Right lobe of liver (tissue), 4 donors: ENCODE results near the gene NANS.
"Not testable (repeated sequence)": the region's sequence is repeated elsewhere in the genome, so short reads cannot be mapped to it uniquely, and the experiment has no call there.

ENCODE experiments used
- CTCF ChIP-seq, 4 donors: fragments of 200-600 bp in 3 of 4; fragments of 450-650 bp in 1 of 4; IDR thresholded peaks; one replicate each; pipeline versions ENCODE4 v1.5.1 to v1.8.0; 2016 to 2022; ENCODE audit warnings: antibody characterized with exemption in 4 of 4, mild to moderate bottlenecking in 2 of 4
- POLR2A ChIP-seq: fragments of 450-650 bp; IDR thresholded peaks from one replicate; pipeline ENCODE4 v1.6.1; 2017; ENCODE audit warnings: antibody characterized with exemption, mild to moderate bottlenecking
- donor health status: DM: no; HTN: no; CAD: no.
- donor health status: DM: no; HTN: no; CAD: no.
- donor health status: DM: no; HTN: yes; CAD: no.

- TF ChIP-seq CTCF (IDR thresholded peaks at IDR 0.05); POLR2A: not testable (repeated sequence)
These were observed 20.0 kb downstream of the NANS start for GRCh38 chr9:98076514-98076890.
